Panc1 (cell line): Measurements from ENCODE around the gene WASF3. TPM values are rescaled to one million over a fixed set of nuclear protein-coding genes. Genes with fewer than 3 reads are reported as not detected.

Experiments
- ATAC-seq: fragments of 200-7000 bp; cut with Tn5 transposase; 2 replicates; pipeline ENCODE4 v1.9.1; 2020; ENCODE audit warnings: mild to moderate bottlenecking, moderate library complexity
- BruUV-seq: library from RNA; stranded (reverse); fragments of 400-500 nt; replicated peaks from 2 replicates; lab custom pipeline; 2021; lab: Mats Ljungman, UMichigan
- CTCF ChIA-PET: fragments of 300-600 bp; sonication (Branson Sonifier 250); formaldehyde crosslinking; loops from one replicate; lab custom pipeline; 2022; ENCODE audit warnings: antibody characterized with exemption; lab: Charles Lee
- POLR2A ChIA-PET: fragments of 300-600 bp; sonication (Branson Sonifier 250); formaldehyde crosslinking; loops from one replicate; lab custom pipeline; 2022; ENCODE audit warnings: antibody characterized with exemption; lab: Charles Lee
- DNase-seq: peaks from one replicate; pipeline ENCODE4 v3.0.0-alpha.2; 2010; ENCODE audit warnings: low read depth, low spot score
- H3K27ac ChIP-seq: 2 replicates; pipeline ENCODE4 v1.5.1; 2011; ENCODE audit warnings: mild to moderate bottlenecking, low read length, inconsistent platforms
- H3K27me3 ChIP-seq: fragments of 200-500 bp; sonication (Bioruptor generic); 2 replicates; pipeline ENCODE4 v1.6.0; 2014; ENCODE audit warnings: low read length, inconsistent platforms; ENCODE audit not compliant: control insufficient read depth, insufficient read depth
- H3K36me3 ChIP-seq: fragments of 200-500 bp; sonication (Bioruptor generic); 2 replicates; pipeline ENCODE4 v1.5.1; 2014; ENCODE audit warnings: inconsistent platforms, mild to moderate bottlenecking, low read length, moderate library complexity; ENCODE audit not compliant: control insufficient read depth, insufficient read depth
- H3K4me1 ChIP-seq: 2 replicates; pipeline ENCODE4 v1.5.1; 2011; ENCODE audit warnings: inconsistent platforms, mild to moderate bottlenecking, low read length, moderate library complexity; ENCODE audit not compliant: control insufficient read depth, insufficient read depth
- H3K4me3 ChIP-seq, 2 experiments: 2 replicates each; pipeline ENCODE4 v1.5.1; 2011 to 2012; ENCODE audit warnings: low read depth in 2 of 2, low read length in 2 of 2, mild to moderate bottlenecking in 2 of 2, inconsistent platforms in 1 of 2, moderate library complexity in 1 of 2
- H3K9me3 ChIP-seq: fragments of 200-500 bp; sonication (Bioruptor generic); 2 replicates; pipeline ENCODE4 v1.5.1; 2014; ENCODE audit warnings: low read depth, mild to moderate bottlenecking, inconsistent platforms, low read length, moderate library complexity; ENCODE audit not compliant: control insufficient read depth, insufficient read depth
- CTCF ChIP-seq: fragments of 450-650 bp; IDR thresholded peaks from 2 replicates; pipeline ENCODE4 v1.5.1; 2017; ENCODE audit warnings: mild to moderate bottlenecking
- POLR2AphosphoS5 ChIP-seq: IDR thresholded peaks from 2 replicates; pipeline ENCODE4 v1.6.1; 2012; ENCODE audit warnings: mild to moderate bottlenecking, low read depth, low read length, moderate library complexity
- REST ChIP-seq, 2 experiments: IDR thresholded peaks; 2 replicates each; pipeline ENCODE4 v1.6.1; 2011 to 2012; ENCODE audit warnings: low read depth in 2 of 2, control low read depth in 1 of 2, low read length in 1 of 2, mild to moderate bottlenecking in 1 of 2, moderate library complexity in 1 of 2; ENCODE audit not compliant: insufficient read depth in 1 of 2
- SIN3A ChIP-seq: IDR thresholded peaks from 2 replicates; pipeline ENCODE4 v1.6.1; 2012; ENCODE audit warnings: low read depth, mild to moderate bottlenecking, low read length, moderate library complexity, borderline replicate concordance; ENCODE audit not compliant: insufficient read depth
- TCF7L2 ChIP-seq: IDR thresholded peaks from 2 replicates; pipeline ENCODE4 v1.6.1; 2011; ENCODE audit warnings: mild to moderate bottlenecking, low read depth, low read length, inconsistent platforms
- in situ Hi-C: cut with HindIII; loops from 2 replicates; pipeline ENCODE4 v1.10.0; 2016; ENCODE audit warnings: low sequenced_read_pairs, low pct_unique_long_range_greater_than_20kb
- intact Hi-C: fragments of 100-400 bp; cut with micrococcal nuclease; formaldehyde crosslinking; loops from one replicate; pipeline ENCODE4 v1.10.0; 2022; ENCODE audit not compliant: unreplicated experiment
- total RNA-seq: library from RNA; stranded (reverse); gene quantifications from one replicate; pipeline ENCODE4 v1.2.1, GENCODE V29; 2021; ENCODE audit not compliant: unreplicated experiment

WASF3 gene
- total RNA-seq, 1 experiment from 2014 or later: 20.2 TPM

GRCh38 chr13:26525528-26525927 is 32.0 kb upstream of the WASF3 start:
- H3K4me1 ChIP-seq: no peaks in the 10 kb centered on the region
- no peak for TF ChIP-seq POLR2AphosphoS5
- DNase-seq (no peak), ATAC-seq (no peak)
- POLR2A ChIA-PET: no interaction called here
- no peaks in the 10 kb centered on the region for H3K9me3 ChIP-seq
- no peak overlapping the region for H3K4me3 ChIP-seq
- CTCF ChIA-PET: no interaction called here
- no TSS peak for BruUV-seq
- H3K27me3 ChIP-seq: no peaks in the 10 kb centered on the region; the same call in 1 of the 2 replicates
- no peaks in the 10 kb centered on the region for H3K36me3 ChIP-seq
- H3K27ac ChIP-seq: no peak overlapping the region
- in situ Hi-C loops: no loop called here
- intact Hi-C loops: no loop called here

DNA sequence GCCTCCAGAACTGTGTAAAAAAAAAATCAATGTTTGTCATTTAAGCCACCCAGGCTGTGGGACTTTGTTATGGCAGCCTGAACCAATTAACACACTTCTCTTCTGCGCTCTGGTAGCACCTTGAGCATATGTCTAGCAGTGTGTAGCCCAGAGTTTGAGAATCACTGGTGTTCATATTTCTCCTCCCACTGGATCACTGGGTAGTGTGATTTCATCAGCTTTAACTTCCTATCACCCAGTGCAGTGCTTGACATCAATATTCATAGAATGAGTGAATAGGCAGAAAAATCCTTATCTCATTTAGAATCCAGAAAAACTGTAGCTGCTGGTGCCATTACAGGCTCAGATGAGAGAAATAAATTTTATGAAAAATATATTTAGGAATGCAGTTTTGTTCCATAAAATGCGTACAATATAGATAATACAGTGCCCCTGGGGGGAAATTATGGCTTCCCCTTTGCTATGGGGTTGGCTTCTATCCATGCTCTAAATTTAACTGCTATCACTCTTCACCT is 30.7 kb upstream of the WASF3 start:
- POLR2A ChIA-PET: no interaction called here
- ATAC-seq (no peak), DNase-seq (no peak)
- in situ Hi-C loops: no loop called here
- H3K27me3 ChIP-seq: no peaks in the 10 kb centered on the region; the same call in 1 of the 2 replicates
- no peak overlapping the region for H3K27ac ChIP-seq
- H3K4me3 ChIP-seq: no peak overlapping the region
- BruUV-seq: no TSS peak
- no peaks in the 10 kb centered on the region for H3K9me3 ChIP-seq
- TF ChIP-seq POLR2AphosphoS5 (no peak), TCF7L2 (no peak), SIN3A (no peak), CTCF (no peak), REST (IDR thresholded peaks at IDR 0.05; ENCODE audit: insufficient read depth in 1 of 2, low read depth in 2 of 2, low read length in 1 of 2) (no peak)
- H3K4me1 ChIP-seq: no peaks in the 10 kb centered on the region
- intact Hi-C loops: no loop called here
- H3K36me3 ChIP-seq: no peaks in the 10 kb centered on the region
- CTCF ChIA-PET: no interaction called here

DNA sequence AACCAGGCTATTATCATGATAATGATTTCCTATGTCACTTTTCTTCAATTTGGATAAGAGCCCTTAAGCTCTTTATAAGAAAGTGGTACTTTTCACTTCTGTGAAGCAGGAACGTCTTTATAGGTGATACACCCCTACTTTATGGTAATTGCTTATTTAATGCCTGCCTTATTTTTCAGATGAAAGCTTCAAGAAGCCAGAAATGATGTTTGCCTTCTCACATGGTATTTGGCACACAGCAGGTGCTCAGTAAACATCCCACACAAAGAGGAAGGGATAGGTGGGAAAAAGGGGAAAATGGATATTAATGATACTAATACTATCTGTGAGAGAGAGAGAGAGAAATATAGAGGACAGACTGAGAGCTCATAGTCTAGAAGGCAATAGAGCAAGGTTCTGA is 29.0 kb upstream of the WASF3 start:
- TF ChIP-seq SIN3A (no peak), REST (IDR thresholded peaks at IDR 0.05; ENCODE audit: insufficient read depth in 1 of 2, low read depth in 2 of 2, low read length in 1 of 2) (no peak), CTCF (no peak), POLR2AphosphoS5 (no peak), TCF7L2 (no peak)
- POLR2A ChIA-PET: no interaction called here

More for the DNA sequence above, 29.0 kb upstream of the WASF3 start:
- Histone ChIP-seq H3K36me3 (no peaks in the 10 kb centered on the region), H3K27me3 (no peaks in the 10 kb centered on the region; the same call in 1 of the 2 replicates), H3K4me3 (no peak overlapping the region), H3K4me1 (no peaks in the 10 kb centered on the region), H3K9me3 (no peaks in the 10 kb centered on the region), H3K27ac (no peak overlapping the region)
- no TSS peak for BruUV-seq
- DNase-seq (no peak), ATAC-seq (no peak)
- intact Hi-C loops: no loop called here
- in situ Hi-C loops: no loop called here
- CTCF ChIA-PET: no interaction called here
